KBM-7 (cell line): ENCODE data around the gene CCDC40.

ENCODE experiments used
- DNase-seq: peaks from one replicate; pipeline ENCODE4 v3.0.0-alpha.2; 2015
- in situ Hi-C: fragments of 300-500 bp; cut with MboI; formaldehyde crosslinking; loops from 2 replicates; pipeline ENCODE4 v1.14.3; 2020; ENCODE audit warnings: low sequenced_read_pairs, low pct_unique_long_range_greater_than_20kb, mixed read lengths

Gene CCDC40

DNA sequence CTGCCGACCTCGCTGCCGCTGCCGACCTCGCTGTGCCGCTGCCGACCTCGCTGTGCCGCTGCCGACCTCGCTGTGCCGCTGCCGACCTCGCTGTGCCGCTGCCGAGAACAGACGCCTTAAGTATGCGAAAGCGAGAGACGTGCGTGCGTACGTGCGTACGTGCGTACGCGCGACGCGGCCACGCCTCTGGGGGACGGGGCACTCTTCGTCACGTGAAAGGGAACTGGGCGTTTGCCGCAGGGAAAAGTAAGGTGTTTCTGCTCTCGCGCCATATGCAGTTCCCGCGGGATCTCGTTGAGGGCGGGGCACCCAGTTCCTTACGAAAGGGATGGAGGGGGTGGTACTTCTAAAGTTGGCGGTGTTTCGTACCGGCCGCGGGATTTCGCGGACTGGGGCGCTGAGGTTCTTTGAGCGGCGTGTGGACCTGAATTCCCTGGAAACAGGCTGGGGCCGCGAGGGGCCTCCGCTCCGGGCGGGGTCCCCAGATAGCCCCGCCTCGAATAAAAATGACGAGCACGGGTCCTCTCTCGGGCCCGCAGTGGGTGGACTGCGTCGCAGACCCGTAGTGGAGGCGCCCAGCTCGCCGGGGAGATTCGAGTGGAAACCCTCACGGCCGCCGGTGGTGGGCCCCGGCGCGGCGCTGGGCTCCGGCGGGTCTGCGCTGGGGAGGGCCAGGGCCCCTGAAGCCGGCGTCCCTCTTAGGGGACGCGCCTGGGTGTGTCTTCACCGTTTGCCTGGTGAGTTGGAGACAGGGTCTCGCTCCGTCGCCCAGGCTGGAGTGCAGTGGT lies 110.8 kb downstream of the CCDC40 start, which contains the start of gene EIF4A3:
Gene EIF4A3, minus strand, starts transcription at position 94 of the 788 bp plus-strand sequence. CDS start 167 bp downstream, outside the sequence.
- in situ Hi-C loops = no loop called here
- peak; percentile 98 for DNase-seq
